COLO829 (cell line): ENCODE results near the gene YBX1.

Source experiments
- DNase-seq: peaks from one replicate; pipeline ENCODE4 v3.0.0; 2012; ENCODE audit warnings: low spot score

The YBX1 gene

GRCh38 chr1:42735056-42735455 is 52.8 kb downstream of the YBX1 start:
- no peak for DNase-seq

DNA sequence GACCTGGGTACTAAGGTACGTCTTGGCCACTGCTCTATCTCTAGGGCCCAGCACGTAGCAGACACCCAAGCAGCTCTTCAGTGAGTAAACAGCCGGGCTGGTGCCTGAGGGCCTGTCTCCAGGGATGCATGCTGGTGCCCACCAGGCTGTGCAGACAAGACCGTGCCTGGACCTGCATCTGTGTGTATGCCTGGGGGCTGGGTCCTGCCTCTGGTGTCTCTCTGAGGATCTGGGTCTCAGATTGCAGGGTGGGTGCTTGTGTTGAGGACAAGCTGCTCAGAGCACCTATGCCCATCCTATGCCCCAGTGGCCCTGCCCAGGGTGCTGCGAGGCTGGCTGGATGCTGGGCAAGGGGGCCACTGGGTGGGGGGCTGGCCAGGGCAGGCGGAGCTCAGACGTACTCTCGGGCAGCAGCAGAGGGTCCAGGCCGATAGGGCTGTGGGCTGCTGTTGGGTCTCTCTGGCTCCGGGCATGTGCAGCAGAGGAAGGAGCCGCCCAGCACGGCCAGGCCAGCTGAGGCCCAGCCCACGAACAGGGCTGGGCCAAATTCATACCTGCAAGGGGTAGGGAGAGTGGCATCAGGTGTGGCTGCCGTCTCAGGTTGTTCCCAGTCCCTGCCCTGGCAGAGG is 53.4 kb downstream of the YBX1 start:
- no peak for DNase-seq

GRCh38 chr1:42736152-42736551 is 53.9 kb downstream of the YBX1 start:
- no peak for DNase-seq

- DNase-seq, result no peak
Observed at GRCh38 chr1:42736571-42737200, 54.5 kb downstream of the YBX1 start.

GRCh38 chr1:42737257-42737656 is 55.0 kb downstream of the YBX1 start:
- DNase-seq, result no peak

DNA sequence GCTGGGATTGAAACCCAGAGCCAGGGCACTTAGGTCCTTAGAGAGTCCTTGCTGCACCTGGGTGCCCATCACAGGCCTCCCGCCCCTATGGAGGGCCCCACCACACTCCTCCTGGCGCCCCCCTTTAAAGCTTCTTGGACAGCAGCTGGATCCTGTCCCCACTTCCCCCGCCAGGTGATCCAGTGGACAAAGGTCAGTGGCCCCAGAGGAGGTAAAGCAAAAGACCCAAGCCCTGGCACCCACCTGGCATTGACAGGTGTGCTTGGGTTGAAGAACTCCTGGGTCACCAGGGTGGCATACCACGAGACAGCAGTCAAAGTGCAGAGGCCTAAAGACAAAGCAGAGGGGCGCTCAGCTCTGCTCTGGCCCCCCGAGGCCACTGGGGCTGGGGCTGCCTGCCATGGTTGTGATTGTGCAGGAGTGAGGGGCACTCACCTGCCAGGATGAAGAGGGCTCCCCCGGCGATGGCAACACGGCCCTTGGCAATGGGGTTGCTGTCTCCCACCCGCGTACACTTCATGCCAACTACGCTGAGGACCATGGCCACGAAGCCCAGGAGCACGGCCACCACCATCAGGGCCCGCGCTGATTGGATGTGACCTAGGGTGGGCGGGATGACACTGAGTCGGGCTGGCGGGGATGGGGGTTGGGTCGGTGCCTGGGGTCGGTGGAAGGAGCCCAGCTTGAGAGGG is 55.9 kb downstream of the YBX1 start:
- DNase-seq, result no peak

GRCh38 chr1:42738678-42739226 is 56.5 kb downstream of the YBX1 start:
- DNase-seq, result no peak

- no peak for DNase-seq
Observed at GRCh38 chr1:42739753-42740700, 57.8 kb downstream of the YBX1 start, which contains the start of gene CLDN19. Gene CLDN19 (minus strand): TSS chr1:42740236. CDS start chr1:42740063, 173 bp downstream.

DNA sequence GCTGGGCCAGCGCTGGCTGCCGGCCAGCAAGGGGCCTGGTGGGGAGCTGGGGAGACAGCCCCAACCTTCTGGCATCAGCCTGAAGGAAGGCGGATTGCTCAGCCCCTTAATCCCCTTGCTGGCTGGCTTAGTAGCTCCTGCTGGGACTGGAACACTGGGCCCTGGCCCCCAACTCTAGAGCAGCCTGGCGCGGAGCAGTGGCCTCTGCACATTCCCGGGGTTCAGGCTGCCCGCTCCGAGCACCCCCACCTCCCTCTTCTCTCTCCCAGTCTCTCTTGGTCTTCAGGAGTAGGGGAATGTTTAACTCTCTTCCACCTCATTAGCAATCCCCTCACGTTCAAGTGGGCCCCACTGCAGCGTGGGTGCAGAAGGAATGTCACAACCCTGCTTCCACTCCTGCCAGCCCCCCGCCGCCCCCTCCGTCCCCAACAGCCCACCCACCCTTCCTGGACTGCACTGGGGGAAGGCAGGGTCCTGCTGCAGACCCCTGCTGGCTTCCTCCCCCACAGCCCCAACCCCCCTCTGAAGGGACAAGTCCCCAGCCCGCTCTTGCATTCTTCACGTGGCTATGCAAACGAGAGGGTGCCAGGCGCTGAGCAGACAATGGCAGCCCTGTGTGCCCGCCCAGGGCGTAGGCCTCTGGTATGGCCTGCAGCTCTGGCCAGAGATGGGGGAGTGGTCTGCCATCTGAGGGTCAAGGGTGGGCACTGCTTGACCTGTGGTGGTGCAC is 58.8 kb downstream of the YBX1 start:
- no peak for DNase-seq

- DNase-seq, result no peak
Observed at GRCh38 chr1:42741706-42742105, 59.5 kb downstream of the YBX1 start.

DNA sequence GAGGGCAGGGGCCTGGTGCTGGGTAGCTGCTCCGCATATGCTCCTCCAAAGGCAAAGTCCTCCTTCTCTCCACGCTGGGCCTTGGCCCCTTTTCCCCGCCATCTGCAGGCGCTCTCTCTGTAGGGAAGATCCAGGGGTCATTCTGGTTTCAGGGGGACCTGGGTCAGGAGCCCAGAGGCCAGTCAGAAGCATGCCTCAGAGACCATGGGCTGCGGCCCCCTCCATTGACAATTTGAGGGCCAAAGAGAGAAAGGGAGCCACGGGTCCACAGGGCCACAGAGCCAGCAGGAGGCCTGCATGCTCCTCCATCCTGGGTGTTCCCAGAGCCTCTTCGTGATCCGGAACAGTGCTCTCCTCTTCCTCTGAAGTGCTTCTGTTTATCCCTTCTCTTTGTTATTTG is 59.9 kb downstream of the YBX1 start:
- no peak for DNase-seq

DNA sequence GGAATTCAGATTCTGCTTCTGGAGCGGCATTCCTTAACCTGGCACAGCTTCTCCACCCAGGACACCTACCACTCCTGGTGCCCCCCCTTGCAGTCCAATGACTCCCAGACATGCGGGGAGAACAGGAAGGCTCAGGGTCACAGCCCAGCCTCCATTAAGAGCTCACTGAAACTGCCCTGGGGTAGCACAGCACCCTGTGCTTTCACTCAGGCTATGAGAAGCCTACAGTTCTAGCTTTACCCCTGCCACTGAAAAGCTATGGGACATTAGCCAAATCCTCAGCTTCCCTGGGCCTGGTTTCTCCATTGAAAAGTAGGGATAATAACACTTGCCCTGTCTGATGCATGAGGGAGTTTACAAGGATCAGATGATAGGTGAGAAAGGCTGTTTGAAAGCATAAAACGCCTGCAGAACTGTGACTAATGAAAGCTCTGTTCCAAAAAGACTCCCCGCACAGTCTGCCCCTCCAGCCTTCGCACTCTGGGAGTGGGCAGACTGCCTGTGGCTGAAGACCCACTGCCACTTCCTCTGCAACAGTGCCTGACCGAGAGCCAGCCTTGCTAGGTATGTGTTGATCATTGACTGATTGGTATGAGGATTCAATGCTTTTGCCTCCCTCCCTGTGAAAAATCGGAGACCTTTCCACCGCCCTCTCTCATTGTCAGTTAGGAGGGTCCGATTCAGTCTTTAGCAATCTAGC is 60.5 kb downstream of the YBX1 start:
- DNase-seq, result no peak

- no peak for DNase-seq
Observed at GRCh38 chr1:42743317-42744147, 61.3 kb downstream of the YBX1 start.

DNA sequence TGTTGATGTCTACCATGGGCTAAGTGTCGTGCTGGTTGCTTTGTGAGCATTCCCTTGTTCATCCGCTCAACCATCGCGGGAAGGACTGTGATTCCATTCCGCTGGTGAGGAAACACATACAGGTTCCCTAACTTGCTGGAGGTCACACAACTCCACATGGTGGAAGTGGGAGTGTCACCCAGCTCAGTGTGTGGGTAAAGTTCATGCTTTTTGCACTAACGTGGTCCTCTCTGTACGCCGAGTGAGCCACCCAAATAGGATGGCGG is 61.9 kb downstream of the YBX1 start:
- DNase-seq, result no peak

DNA sequence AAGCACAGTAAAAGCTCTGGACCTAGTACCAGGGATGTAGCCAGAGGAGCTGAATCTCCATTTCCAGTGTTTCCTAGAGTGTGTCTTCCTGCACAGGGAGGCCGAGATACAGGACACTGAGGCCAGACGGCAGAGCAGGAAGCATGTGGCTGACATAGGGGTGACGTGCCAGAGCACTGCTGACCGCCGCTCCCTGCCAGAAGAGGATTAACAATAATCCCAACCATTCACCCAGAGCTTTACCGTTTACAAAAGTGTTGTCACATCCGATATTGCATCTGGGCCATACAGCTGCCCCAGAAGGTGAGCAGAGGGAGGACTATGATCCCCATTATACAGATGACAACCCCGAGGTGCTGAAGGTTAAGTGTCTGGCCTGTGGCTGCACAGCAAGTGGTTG is 63.6 kb downstream of the YBX1 start:
- DNase-seq, result no peak

- DNase-seq, result no peak
Observed at GRCh38 chr1:42746436-42747105, 64.4 kb downstream of the YBX1 start.

DNA sequence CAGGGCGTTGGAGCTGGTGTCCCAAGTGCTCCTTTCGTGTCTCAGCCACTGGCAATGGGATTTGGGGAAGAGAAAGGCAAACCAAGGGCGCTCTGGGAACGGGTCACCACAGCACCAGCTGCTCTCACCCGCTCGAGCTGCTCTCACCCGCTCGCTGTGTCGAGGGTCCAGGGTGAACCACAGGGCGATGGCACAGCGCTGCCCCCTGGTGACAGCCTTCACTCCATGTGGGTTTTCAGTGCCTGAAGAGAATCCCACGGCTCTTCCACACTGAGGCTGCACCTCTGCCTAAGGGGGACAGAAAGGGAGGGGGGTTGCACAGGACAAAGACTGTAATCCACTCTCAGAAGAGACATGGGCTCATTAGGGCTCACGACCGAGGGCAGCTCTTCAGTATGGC is 64.9 kb downstream of the YBX1 start:
- DNase-seq, result no peak

GRCh38 chr1:42748021-42748420 is 65.8 kb downstream of the YBX1 start:
- no peak for DNase-seq
